HepG2 (cell line): ENCODE results near the gene PAPOLA. TPM values are rescaled to one million over a fixed set of nuclear protein-coding genes. Genes with fewer than 3 reads are reported as not detected.

Experiments
- ATAC-seq: fragments of 200-7000 bp; cut with Tn5 transposase; 3 replicates; pipeline ENCODE4 v1.9.1; 2020; ENCODE audit warnings: mild to moderate bottlenecking, moderate library complexity
- BruUV-seq: library from RNA; stranded (reverse); fragments of 400-500 nt; replicated peaks from 2 replicates; lab custom pipeline; 2021; lab: Mats Ljungman, UMichigan
- CTCF ChIA-PET: fragments of 300-600 bp; formaldehyde crosslinking; extraction: SDS; loops from one replicate; lab custom pipeline; 2021; ENCODE audit warnings: low total read pairs, inconsistent platforms, low intra/inter-chr PET ratio; lab: Yijun Ruan, JAX
- POLR2A ChIA-PET: fragments of 350-600 bp; sonication (Branson Sonifier 250); formaldehyde crosslinking; loops from one replicate; lab custom pipeline; 2020; ENCODE audit warnings: antibody characterized with exemption, inconsistent platforms; lab: Yijun Ruan, JAX
- DNase-seq: peaks from one replicate; pipeline ENCODE4 v3.0.0-alpha.2; 2015; ENCODE audit warnings: low spot score
- FAIRE-seq: peaks from 3 replicates; lab custom pipeline; 2011; peaks lifted over from hg19 to GRCh38; lab: Jason Lieb, UNC
- H2AFZ ChIP-seq: one replicate; pipeline ENCODE4 v1.6.1; 2011; ENCODE audit warnings: low read length, inconsistent platforms
- H3K27ac ChIP-seq: fragments of 300-600 bp; 3 replicates; pipeline ENCODE4 v1.8.0; 2011; ENCODE audit warnings: mixed run types, mild to moderate bottlenecking, mixed read lengths, low read length, inconsistent platforms; ENCODE audit not compliant: insufficient read depth; ENCODE audit errors: extremely low read length
- H3K27me3 ChIP-seq, 2 experiments: fragments of 200-600 bp in 1 of 2; 2 replicates in 1 of 2; 3 replicates in 1 of 2; pipeline versions ENCODE4 v1.6.0 to v1.8.0; 2011; ENCODE audit warnings: low read length in 2 of 2, mild to moderate bottlenecking in 2 of 2, moderate library complexity in 2 of 2, inconsistent platforms in 1 of 2; ENCODE audit not compliant: insufficient read depth in 2 of 2, control insufficient read depth in 1 of 2
- H3K36me3 ChIP-seq, 2 experiments: fragments of 200-600 bp in 1 of 2; replicated peaks in 1 of 2; 2 replicates in 1 of 2; 3 replicates in 1 of 2; pipeline versions ENCODE4 v1.5.1 to v1.8.0; 2011; ENCODE audit warnings: low read length in 2 of 2, inconsistent platforms in 1 of 2; ENCODE audit not compliant: insufficient read depth in 2 of 2, control insufficient read depth in 1 of 2
- H3K4me1 ChIP-seq: 2 replicates; pipeline ENCODE4 v1.5.1; 2012; ENCODE audit warnings: low read length, inconsistent platforms; ENCODE audit not compliant: insufficient read depth
- H3K4me2 ChIP-seq: 2 replicates; pipeline ENCODE4 v1.6.0; 2011; ENCODE audit warnings: low read depth, low read length, inconsistent platforms
- H3K4me3 ChIP-seq, 3 experiments: fragments of 200-600 bp in 1 of 3; sonication (generic), shearing (Covaris generic) in 1 of 3; replicated peaks in 1 of 3; 2 replicates each; pipeline ENCODE4 v1.5.1; 2011 to 2016; ENCODE audit warnings: low read length in 3 of 3, inconsistent platforms in 2 of 3, low read depth in 2 of 3, mild to moderate bottlenecking in 2 of 3, control low read depth in 1 of 3, mixed read lengths in 1 of 3; ENCODE audit not compliant: insufficient read depth in 1 of 3
- H3K79me2 ChIP-seq: one replicate; pipeline ENCODE4 v1.6.1; 2011; ENCODE audit warnings: low read length, inconsistent platforms; ENCODE audit not compliant: insufficient read depth
- H3K9ac ChIP-seq: 2 replicates; pipeline ENCODE4 v1.6.0; 2011; ENCODE audit warnings: mild to moderate bottlenecking, low read depth, low read length, inconsistent platforms; ENCODE audit not compliant: insufficient read depth
- H3K9me3 ChIP-seq: 2 replicates; pipeline ENCODE4 v1.5.1; 2012; ENCODE audit warnings: mild to moderate bottlenecking, low read length
- H4K20me1 ChIP-seq: 2 replicates; pipeline ENCODE4 v1.6.0; 2011; ENCODE audit warnings: inconsistent platforms, mild to moderate bottlenecking, low read length, moderate library complexity; ENCODE audit not compliant: insufficient read depth
- BCLAF1 ChIP-seq: fragments of 450-650 bp; IDR thresholded peaks from 2 replicates; pipeline ENCODE4 v1.6.1; 2017; ENCODE audit warnings: mild to moderate bottlenecking
- HDAC2 ChIP-seq: sonication (generic); formaldehyde crosslinking; IDR thresholded peaks from 2 replicates; pipeline ENCODE4 v1.4.0; 2020; ENCODE audit warnings: missing genetic modification reagents
- HNRNPK ChIP-seq: fragments of 200-400 bp; formaldehyde crosslinking; IDR thresholded peaks from 2 replicates; pipeline ENCODE4 v1.6.1; 2018; ENCODE audit warnings: low read length, low read depth, moderate library complexity, mild to moderate bottlenecking; ENCODE audit not compliant: poor library complexity, severe bottlenecking
- LBX2 ChIP-seq: sonication (generic); formaldehyde crosslinking; IDR thresholded peaks from 2 replicates; pipeline ENCODE4 v1.5.0; 2020; ENCODE audit warnings: missing genetic modification reagents, mild to moderate bottlenecking, borderline replicate concordance
- RARG ChIP-seq: sonication (generic); formaldehyde crosslinking; IDR thresholded peaks from 2 replicates; pipeline ENCODE4 v1.4.0; 2020; ENCODE audit warnings: low read depth, mild to moderate bottlenecking, missing genetic modification reagents
- RBM22 ChIP-seq: fragments of 200-400 bp; formaldehyde crosslinking; optimal IDR thresholded peaks from 2 replicates; pipeline ENCODE3; 2017; ENCODE audit warnings: mild to moderate bottlenecking, low read length, moderate library complexity
- RFXAP ChIP-seq: sonication (generic); formaldehyde crosslinking; IDR thresholded peaks from 2 replicates; pipeline ENCODE4 v1.4.0; 2020; ENCODE audit warnings: missing genetic modification reagents, borderline replicate concordance
- SP1 ChIP-seq, 2 experiments: fragments of 450-650 bp in 1 of 2; sonication (generic) in 1 of 2; formaldehyde crosslinking in 1 of 2; IDR thresholded peaks; 2 replicates each; pipeline versions ENCODE4 v1.4.0 to v1.6.1; 2016 to 2020; ENCODE audit warnings: missing genetic modification reagents in 1 of 2
- ZNF574 ChIP-seq: sonication (generic); formaldehyde crosslinking; IDR thresholded peaks from 2 replicates; pipeline ENCODE4 v1.4.0; 2020; ENCODE audit warnings: missing genetic modification reagents
- ZNF691 ChIP-seq: sonication (generic); formaldehyde crosslinking; IDR thresholded peaks from 2 replicates; pipeline ENCODE4 v1.4.0; 2020; ENCODE audit warnings: missing genetic modification reagents, low read depth, mild to moderate bottlenecking, borderline replicate concordance
- ZNF720 ChIP-seq: sonication (generic); formaldehyde crosslinking; IDR thresholded peaks from 2 replicates; pipeline ENCODE4 v1.4.0; 2020; ENCODE audit warnings: missing genetic modification reagents
- WGBS: methylation state at CpG from one replicate; pipeline ENCODE4 v1.1.6; 2017; ENCODE audit warnings: low lambda C conversion rate; 5-methylcytosine and 5-hydroxymethylcytosine counted together
- in situ Hi-C: cut with HindIII; loops from 2 replicates; pipeline ENCODE4 v1.10.0; 2017; ENCODE audit warnings: low pct_unique_long_range_greater_than_20kb; ENCODE audit not compliant: extremely low pct_ligation_motif_present
- intact Hi-C: fragments of 100-400 bp; cut with micrococcal nuclease; formaldehyde crosslinking; loops from one replicate; pipeline ENCODE4 v1.10.0; 2022; ENCODE audit not compliant: unreplicated experiment
- polyA plus RNA-seq, 8 experiments: library from polyadenylated mRNA; depleted of rRNA in 3 of 8; stranded (reverse) in 7 of 8; unstranded in 1 of 8; fragments of >200 nt; fragmentation: Illumina TruSeq in 4 of 8; extraction: Trizol in 4 of 8; gene quantifications; 2 replicates each; pipeline versions ENCODE4 v1.2.1 to v1.2.3, GENCODE V29; 2011 to 2016; ENCODE audit warnings: low read depth in 4 of 8, missing spikeins in 1 of 8, mixed read lengths in 1 of 8; ENCODE audit not compliant: insufficient read depth in 1 of 8
- total RNA-seq, 5 experiments: library from RNA; depleted of rRNA; stranded (reverse); fragments of >200 nt; fragmentation: Illumina TruSeq; extraction: Trizol; gene quantifications; 2 replicates each; pipeline ENCODE4 v1.2.3, GENCODE V29; 2016; ENCODE audit warnings: low read depth in 1 of 5

The PAPOLA gene
- total and polyA plus RNA-seq, 2 of the 13 experiments (the other 11 are each of a cell fraction or from before 2014, with no cell fraction given) = 103 to 151 TPM

- TF ChIP-seq RFXAP (CRISPR knock-in tag) (no peak), RARG (CRISPR knock-in tag) (no peak), BCLAF1 (no peak), ZNF720 (CRISPR knock-in tag) (no peak)
- TF ChIP-seq, all 625 proteins: peak for 0
Measured at GRCh38 chr14:96489327-96489726, 12.9 kb upstream of the PAPOLA start (continued).

- Histone ChIP-seq H3K4me2 (no peak overlapping the region), H3K27ac (no peak overlapping the region), H3K4me1 (0 out of 2 replicates have a peak, but pooled peaks cover 12% of the 10 kb centered on the region), H2AFZ (no peak overlapping the region)
- no peak for FAIRE-seq
- no peak for ATAC-seq
- CTCF ChIA-PET = no interaction called here
- no peak for DNase-seq
- TF ChIP-seq LBX2 (CRISPR knock-in tag) = no peak
- no peak for TF ChIP-seq RBM22
- no peak for TF ChIP-seq HDAC2
- TF ChIP-seq ZNF691 (CRISPR knock-in tag) = no peak
- TF ChIP-seq SP1 (IDR thresholded peaks at IDR 0.05) = no peak
- no peak for TF ChIP-seq SP1 (CRISPR knock-in tag; IDR thresholded peaks at IDR 0.05)
- TF ChIP-seq HNRNPK = no peak
- TF ChIP-seq ZNF574 = no peak
- TF ChIP-seq, all 625 proteins: peak for 0
- in situ Hi-C loops = no loop called here
- 93% methylated on average over 1 of the region's 1 CpG for WGBS
- intact Hi-C loops = no loop called here
- Histone ChIP-seq H3K79me2 (no peaks in the 10 kb centered on the region), H3K9ac (no peak overlapping the region), H3K27me3 (no peaks in the 10 kb centered on the region), H4K20me1 (no peaks in the 10 kb centered on the region), H3K4me3 (no peak overlapping the region), H3K36me3 (no peaks in the 10 kb centered on the region), H3K9me3 (no peaks in the 10 kb centered on the region)
- POLR2A ChIA-PET = no interaction called here
- BruUV-seq = no TSS peak
Measured at GRCh38 chr14:96493178-96493577, 9.0 kb upstream of the PAPOLA start.
